ENCODE results near the gene BBS1.
"Not testable (repeated sequence)": the region's sequence is repeated elsewhere in the genome, so short reads cannot be mapped to it uniquely, and the experiment has no call there.

The BBS1 gene

GRCh38 chr11:66582565-66583147 lies 72.2 kb downstream of the BBS1 start:
- not testable (repeated sequence) for DNase-seq
